H1 (cell line): ENCODE measurements around the gene SMAD1. TPM values are rescaled to one million over a fixed set of nuclear protein-coding genes. Genes with fewer than 3 reads are reported as not detected.

ENCODE experiments used
- CTCF ChIA-PET: fragments of 300-600 bp; sonication (Branson Sonifier 250); formaldehyde crosslinking; loops from one replicate; lab custom pipeline; 2021; ENCODE audit not compliant: partially characterized antibody; lab: Charles Lee
- POLR2A ChIA-PET: fragments of 300-600 bp; sonication (Branson Sonifier 250); formaldehyde crosslinking; loops from one replicate; lab custom pipeline; 2021; ENCODE audit warnings: inconsistent platforms; ENCODE audit not compliant: partially characterized antibody; lab: Charles Lee
- DNase-seq, 2 experiments: peaks; one replicate each; pipeline versions ENCODE4 v3.0.0 to v3.0.0-alpha.2; 2010 to 2022; ENCODE audit warnings: low spot score in 2 of 2, low read depth in 1 of 2, mixed read lengths in 1 of 2
- FAIRE-seq: peaks from 2 replicates; lab custom pipeline; 2011; peaks lifted over from hg19 to GRCh38; lab: Jason Lieb, UNC
- H2AFZ ChIP-seq: 2 replicates; pipeline ENCODE4 v1.8.1; 2012; ENCODE audit warnings: low read length, inconsistent platforms
- H2AK5ac ChIP-seq: 2 replicates; pipeline ENCODE4 v1.6.1; 2013; ENCODE audit warnings: low read depth, low read length
- H2BK120ac ChIP-seq: replicated peaks from 2 replicates; pipeline ENCODE3; 2013; ENCODE audit warnings: low read depth, low read length, inconsistent platforms
- H2BK12ac ChIP-seq: 2 replicates; pipeline ENCODE4 v1.6.1; 2013; ENCODE audit warnings: low read depth, low read length
- H2BK15ac ChIP-seq: 2 replicates; pipeline ENCODE4 v1.6.1; 2013; ENCODE audit warnings: low read length
- H2BK20ac ChIP-seq: 2 replicates; pipeline ENCODE4 v1.6.1; 2013; ENCODE audit warnings: low read length
- H2BK5ac ChIP-seq: 2 replicates; pipeline ENCODE4 v1.6.1; 2013; ENCODE audit warnings: low read depth, low read length
- H3K14ac ChIP-seq: 2 replicates; pipeline ENCODE4 v1.6.1; 2013; ENCODE audit warnings: inconsistent platforms; ENCODE audit not compliant: insufficient read length
- H3K18ac ChIP-seq: 2 replicates; pipeline ENCODE4 v1.6.1; 2013; ENCODE audit warnings: low read length; ENCODE audit errors: extremely low read depth
- H3K23ac ChIP-seq: 2 replicates; pipeline ENCODE4 v1.6.1; 2013; ENCODE audit warnings: inconsistent platforms; ENCODE audit not compliant: insufficient read length
- H3K23me2 ChIP-seq: 2 replicates; pipeline ENCODE4 v1.6.1; 2013; ENCODE audit warnings: low read depth, low read length
- H3K27ac ChIP-seq: 2 replicates; pipeline ENCODE4 v1.6.1; 2011; ENCODE audit warnings: low read depth, low read length, inconsistent platforms
- H3K27me3 ChIP-seq, 4 experiments: replicated peaks in 1 of 4; 1 replicate in 1 of 4; 2 replicates in 3 of 4; pipeline versions ENCODE4 v1.6.1 to v1.8.1; 2011 to 2013; ENCODE audit warnings: low read length in 3 of 4, mild to moderate bottlenecking in 3 of 4, inconsistent platforms in 2 of 4, mixed read lengths in 2 of 4, moderate library complexity in 1 of 4; ENCODE audit not compliant: control insufficient read depth in 3 of 4, insufficient read depth in 3 of 4; ENCODE audit errors: extremely low read depth in 1 of 4
- H3K36me3 ChIP-seq, 4 experiments: 2 replicates each; pipeline versions ENCODE4 v1.6.1 to v1.8.1; 2011 to 2013; ENCODE audit warnings: mild to moderate bottlenecking in 4 of 4, low read length in 3 of 4, moderate library complexity in 2 of 4, control low read depth in 1 of 4, inconsistent platforms in 1 of 4; ENCODE audit not compliant: insufficient read depth in 4 of 4, control insufficient read depth in 2 of 4
- H3K4ac ChIP-seq: replicated peaks from 2 replicates; pipeline ENCODE3; 2013; ENCODE audit warnings: low read length, low read depth, mixed read lengths, inconsistent platforms; ENCODE audit not compliant: insufficient read length
- H3K4me1 ChIP-seq, 4 experiments: replicated peaks in 1 of 4; 1 replicate in 1 of 4; 2 replicates in 3 of 4; pipeline versions ENCODE4 v1.6.1 to v1.8.1; 2011 to 2013; ENCODE audit warnings: low read length in 3 of 4, inconsistent platforms in 2 of 4, mixed read lengths in 1 of 4; ENCODE audit not compliant: insufficient read depth in 4 of 4, control insufficient read depth in 3 of 4
- H3K4me2 ChIP-seq, 2 experiments: 2 replicates each; pipeline versions ENCODE4 v1.6.1 to v1.8.1; 2011 to 2013; ENCODE audit warnings: low read depth in 2 of 2, low read length in 2 of 2, control low read depth in 1 of 2, inconsistent platforms in 1 of 2, mild to moderate bottlenecking in 1 of 2; ENCODE audit not compliant: insufficient read depth in 1 of 2
- H3K4me3 ChIP-seq, 4 experiments: fragments of 200-600, 300-600 bp in 1 of 4; sonication (generic), shearing (Covaris generic), sonication (Bioruptor Twin) in 1 of 4; 2 replicates each; pipeline versions ENCODE4 v1.5.1 to v1.8.1; 2011 to 2016; ENCODE audit warnings: low read length in 4 of 4, low read depth in 3 of 4, control low read depth in 2 of 4, inconsistent platforms in 2 of 4, mild to moderate bottlenecking in 2 of 4, mixed read lengths in 1 of 4, moderate library complexity in 1 of 4; ENCODE audit not compliant: insufficient read depth in 2 of 4; ENCODE audit errors: extremely low read depth in 1 of 4
- H3K56ac ChIP-seq: replicated peaks from 2 replicates; pipeline ENCODE3; 2013; ENCODE audit warnings: low read depth, mild to moderate bottlenecking, mixed read lengths, low read length, inconsistent platforms; ENCODE audit not compliant: insufficient read length
- H3K79me1 ChIP-seq: 2 replicates; pipeline ENCODE4 v1.6.1; 2013; ENCODE audit warnings: low read depth, low read length, control low read depth
- H3K79me2 ChIP-seq, 2 experiments: 2 replicates each; pipeline versions ENCODE4 v1.6.1 to v1.8.1; 2012 to 2013; ENCODE audit warnings: low read length in 2 of 2, mild to moderate bottlenecking in 2 of 2, inconsistent platforms in 1 of 2; ENCODE audit not compliant: insufficient read depth in 2 of 2, control insufficient read depth in 1 of 2
- H3K9ac ChIP-seq, 4 experiments: replicated peaks in 1 of 4; 1 replicate in 1 of 4; 2 replicates in 3 of 4; pipeline versions ENCODE4 v1.6.1 to v1.8.1; 2011 to 2013; ENCODE audit warnings: low read depth in 3 of 4, low read length in 3 of 4, control low read depth in 2 of 4, mild to moderate bottlenecking in 2 of 4, moderate library complexity in 2 of 4, inconsistent platforms in 1 of 4; ENCODE audit errors: extremely low read depth in 1 of 4
- H3K9me3 ChIP-seq, 2 experiments: 2 replicates each; pipeline versions ENCODE4 v1.6.1 to v1.8.1; 2012 to 2013; ENCODE audit warnings: mild to moderate bottlenecking in 2 of 2, moderate library complexity in 2 of 2, control low read depth in 1 of 2, inconsistent platforms in 1 of 2, low read depth in 1 of 2, low read length in 1 of 2, mixed read lengths in 1 of 2; ENCODE audit not compliant: insufficient read depth in 2 of 2
- H4K20me1 ChIP-seq, 2 experiments: replicated peaks in 1 of 2; 2 replicates each; pipeline versions ENCODE3 to v1.8.1; 2011 to 2013; ENCODE audit warnings: inconsistent platforms in 2 of 2, low read length in 2 of 2, mild to moderate bottlenecking in 1 of 2; ENCODE audit not compliant: insufficient read depth in 2 of 2, control insufficient read depth in 1 of 2
- H4K5ac ChIP-seq: 2 replicates; pipeline ENCODE4 v1.6.1; 2013; ENCODE audit warnings: low read length, low read depth, mixed read lengths, inconsistent platforms; ENCODE audit not compliant: insufficient read length
- H4K8ac ChIP-seq: 2 replicates; pipeline ENCODE4 v1.8.0; 2013; ENCODE audit warnings: mild to moderate bottlenecking, moderate library complexity, low read length, inconsistent platforms; ENCODE audit not compliant: insufficient read depth; ENCODE audit errors: extremely low read depth
- H4K91ac ChIP-seq: replicated peaks from 2 replicates; pipeline ENCODE3; 2013; ENCODE audit warnings: low read length, mixed read lengths, inconsistent platforms; ENCODE audit not compliant: insufficient read length
- ASH2L ChIP-seq: fragments of 200-600, 300-600 bp; sonication (generic); IDR thresholded peaks from one replicate; pipeline ENCODE4 v1.7.1; 2017; ENCODE audit warnings: low read length
- KDM1A ChIP-seq: fragments of 200-600, 300-600 bp; sonication (generic); IDR thresholded peaks from 2 replicates; pipeline ENCODE4 v1.7.1; 2016; ENCODE audit warnings: mild to moderate bottlenecking, low read length, borderline replicate concordance
- KDM4A ChIP-seq: IDR thresholded peaks from one replicate; pipeline ENCODE4 v1.7.1; 2012; ENCODE audit warnings: low read depth, mild to moderate bottlenecking, moderate library complexity, low read length, inconsistent platforms; ENCODE audit not compliant: severe bottlenecking
- MAX ChIP-seq: IDR thresholded peaks from 2 replicates; pipeline ENCODE4 v1.6.1; 2012; ENCODE audit warnings: inconsistent platforms
- SAP30 ChIP-seq: fragments of 300-600 bp; sonication (generic); IDR thresholded peaks from 2 replicates; pipeline ENCODE4 v1.7.1; 2012; ENCODE audit warnings: low read length, moderate library complexity, mild to moderate bottlenecking, inconsistent platforms; ENCODE audit not compliant: insufficient read depth, insufficient replicate concordance
- SP1 ChIP-seq: IDR thresholded peaks from 2 replicates; pipeline ENCODE4 v1.6.1; 2011; ENCODE audit warnings: low read depth, low read length
- SP2 ChIP-seq: IDR thresholded peaks from 2 replicates; pipeline ENCODE4 v1.6.1; 2012; ENCODE audit warnings: mild to moderate bottlenecking, low read length, inconsistent platforms
- SP4 ChIP-seq: IDR thresholded peaks from 2 replicates; pipeline ENCODE4 v1.6.1; 2012; ENCODE audit warnings: low read length, inconsistent platforms
- YY1 ChIP-seq: IDR thresholded peaks from 2 replicates; pipeline ENCODE4 v1.6.1; 2011; ENCODE audit warnings: low read depth, mild to moderate bottlenecking, low read length
- WGBS, 2 experiments: shearing (Covaris generic) in 1 of 2; methylation state at CpG; one replicate each; pipeline versions ENCODE4 v1.1.6 to v1.1.7; 2013 to 2015; ENCODE audit warnings: low lambda C conversion rate in 2 of 2, mixed read lengths in 2 of 2, inconsistent platforms in 1 of 2, low coverage in 1 of 2, missing lambda C conversion rate in 1 of 2; ENCODE audit not compliant: insufficient replicate concordance in 2 of 2, insufficient coverage in 1 of 2, insufficient read length in 1 of 2; ENCODE audit errors: extremely low coverage in 1 of 2, missing lambda C conversion rate in 1 of 2; 5-methylcytosine and 5-hydroxymethylcytosine counted together
- polyA plus RNA-seq, 7 experiments: library from polyadenylated mRNA; depleted of rRNA in 3 of 7; stranded (reverse) in 5 of 7; unstranded in 2 of 7; fragments of >200 nt in 5 of 7; fragments of 200-250 nt in 2 of 7; gene quantifications; 1 replicate in 5 of 7; 2 replicates in 1 of 7; 4 replicates in 1 of 7; pipeline versions ENCODE4 v1.2.1 to v1.2.3, GENCODE V29; 2011 to 2013; ENCODE audit warnings: missing spikeins in 2 of 7, mixed read lengths in 2 of 7
- total RNA-seq: library from RNA; stranded (reverse); fragmentation: NEBNext Ultra II Directional; extraction: Animal tissue kit (Norgen Biotek cat#: 25700); gene quantifications from 2 replicates; pipeline ENCODE4 v1.2.1, GENCODE V29; 2021

SMAD1 gene
- total and polyA plus RNA-seq, 2 of the 8 experiments (the other 6 are each of a cell fraction or from before 2014, with no cell fraction given): 22.6 to 25.3 TPM

DNA sequence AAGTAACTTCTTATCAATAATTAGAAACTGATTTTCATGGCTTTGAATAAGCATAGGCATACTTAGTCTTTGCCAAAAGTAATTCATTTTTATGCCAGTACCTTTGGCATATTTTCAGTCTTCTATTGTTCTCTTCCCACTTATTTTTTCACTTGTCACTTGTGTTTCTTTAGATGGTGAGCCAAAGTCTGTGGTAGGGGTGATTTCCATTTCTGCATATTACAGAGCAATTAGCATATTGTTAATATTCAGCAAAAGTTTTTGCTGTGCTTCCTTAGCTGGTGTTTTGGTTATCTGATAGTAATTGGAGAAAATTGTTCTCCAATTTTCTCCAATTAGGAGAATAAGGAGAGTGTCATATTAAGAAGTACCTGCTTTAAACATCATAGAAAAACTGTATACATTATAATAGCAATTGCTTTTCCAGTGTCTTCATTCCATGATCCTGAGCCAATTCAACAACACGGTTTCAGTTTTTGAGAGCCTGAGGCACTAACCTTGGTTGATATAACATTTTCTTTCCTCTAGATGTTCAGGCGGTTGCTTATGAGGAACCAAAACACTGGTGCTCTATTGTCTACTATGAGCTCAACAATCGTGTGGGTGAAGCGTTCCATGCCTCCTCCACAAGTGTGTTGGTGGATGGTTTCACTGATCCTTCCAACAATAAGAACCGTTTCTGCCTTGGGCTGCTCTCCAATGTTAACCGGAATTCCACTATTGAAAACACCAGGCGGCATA is 64.7 kb downstream of the SMAD1 start:
- H3K9ac ChIP-seq: peak overlapping the region in 1 of 4 experiments; percentile 21; a peak in 1 of 7 replicates
- no peaks in the 10 kb centered on the region for H3K79me2 ChIP-seq
- POLR2A ChIA-PET: interaction anchor here (0.6 kb wide), 1 partner anchor 396 kb away, joined by 3 read pairs; no protein-coding TSS in a partner anchor
- no peak overlapping the region for H3K23ac ChIP-seq
- peaks cover 0 to 7% (median 2%) of the 10 kb centered on the region in 4 experiments; a peak in 2 of 7 replicates for H3K4me1 ChIP-seq
- no peaks in the 10 kb centered on the region for H4K20me1 ChIP-seq
- 0 out of 2 replicates have a peak overlapping the region, but pooled peaks have one; percentile 66 for H2BK5ac ChIP-seq
- H3K23me2 ChIP-seq: no peaks in the 10 kb centered on the region
- H3K18ac ChIP-seq: no peak overlapping the region; the same call in 1 of the 2 replicates
- H2AK5ac ChIP-seq: no peak overlapping the region
- no peak overlapping the region for H4K5ac ChIP-seq
- no peak overlapping the region for H4K91ac ChIP-seq
- no peak for FAIRE-seq
- H3K4ac ChIP-seq: no peak overlapping the region
- WGBS, 2 experiments: 87% methylated on average over 7 of the region's 7 CpGs; no CpG with 5 or more reads in 1 of the 2 experiments
- no peak overlapping the region for H4K8ac ChIP-seq
- H3K36me3 ChIP-seq: no peaks in the 10 kb centered on the region; a peak in 2 of 8 replicates
- H3K27me3 ChIP-seq: no peaks in the 10 kb centered on the region
- no peak overlapping the region for H3K14ac ChIP-seq
- no peak overlapping the region for H3K4me3 ChIP-seq
- H3K27ac ChIP-seq: no peak overlapping the region
- H3K79me1 ChIP-seq: no peaks in the 10 kb centered on the region
- TF ChIP-seq MAX (no peak), ASH2L (no peak), KDM4A (no peak), YY1 (no peak), SP4 (no peak), SP2 (no peak), SP1 (no peak), SAP30 (no peak), KDM1A (no peak)
- TF ChIP-seq, all 59 proteins: peak for 0
- Histone ChIP-seq H3K9me3 (no peaks in the 10 kb centered on the region), H2BK120ac (no peak overlapping the region), H3K56ac (no peak overlapping the region), H2BK20ac (no peak overlapping the region), H2BK12ac (0 out of 2 replicates have a peak overlapping the region, but pooled peaks have one; percentile 77), H2AFZ (no peak overlapping the region), H3K4me2 (no peak overlapping the region), H2BK15ac (no peak overlapping the region)
- CTCF ChIA-PET: interaction anchor here (1.6 kb wide), 1 partner anchor 11 kb away, joined by 4 read pairs; no protein-coding TSS in a partner anchor
- DNase-seq: no peak
